Non-pigmented ciliary epithelial cell (primary cell): ENCODE measurements around the gene NFATC2.
"Not testable (repeated sequence)": the region's sequence is repeated elsewhere in the genome, so short reads cannot be mapped to it uniquely, and the experiment has no call there.

Source experiments
- DNase-seq: peaks from one replicate; pipeline ENCODE4 v3.0.0-alpha.2; 2010; ENCODE audit warnings: low read depth

NFATC2 gene

DNA sequence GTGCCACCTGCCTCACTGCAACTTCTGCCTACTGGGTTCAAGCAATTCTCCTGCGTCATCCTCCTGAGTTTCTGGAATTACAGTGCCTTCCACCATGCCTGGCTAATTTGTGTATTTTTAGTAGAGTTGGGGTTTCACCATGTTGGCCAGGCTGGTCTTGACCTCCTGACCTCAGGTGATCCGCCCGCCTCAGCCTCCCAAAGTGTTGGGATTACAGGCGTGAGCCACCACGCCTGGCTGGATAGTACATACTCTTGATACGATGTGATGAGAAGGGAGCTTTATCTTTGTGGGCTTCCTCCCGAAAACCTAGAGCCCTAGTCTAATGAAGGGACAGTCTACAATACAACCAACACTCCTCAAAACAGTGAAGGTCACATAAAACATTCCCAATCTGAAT lies 2.4 kb downstream of the NFATC2 start:
- not testable (repeated sequence) for DNase-seq

DNA sequence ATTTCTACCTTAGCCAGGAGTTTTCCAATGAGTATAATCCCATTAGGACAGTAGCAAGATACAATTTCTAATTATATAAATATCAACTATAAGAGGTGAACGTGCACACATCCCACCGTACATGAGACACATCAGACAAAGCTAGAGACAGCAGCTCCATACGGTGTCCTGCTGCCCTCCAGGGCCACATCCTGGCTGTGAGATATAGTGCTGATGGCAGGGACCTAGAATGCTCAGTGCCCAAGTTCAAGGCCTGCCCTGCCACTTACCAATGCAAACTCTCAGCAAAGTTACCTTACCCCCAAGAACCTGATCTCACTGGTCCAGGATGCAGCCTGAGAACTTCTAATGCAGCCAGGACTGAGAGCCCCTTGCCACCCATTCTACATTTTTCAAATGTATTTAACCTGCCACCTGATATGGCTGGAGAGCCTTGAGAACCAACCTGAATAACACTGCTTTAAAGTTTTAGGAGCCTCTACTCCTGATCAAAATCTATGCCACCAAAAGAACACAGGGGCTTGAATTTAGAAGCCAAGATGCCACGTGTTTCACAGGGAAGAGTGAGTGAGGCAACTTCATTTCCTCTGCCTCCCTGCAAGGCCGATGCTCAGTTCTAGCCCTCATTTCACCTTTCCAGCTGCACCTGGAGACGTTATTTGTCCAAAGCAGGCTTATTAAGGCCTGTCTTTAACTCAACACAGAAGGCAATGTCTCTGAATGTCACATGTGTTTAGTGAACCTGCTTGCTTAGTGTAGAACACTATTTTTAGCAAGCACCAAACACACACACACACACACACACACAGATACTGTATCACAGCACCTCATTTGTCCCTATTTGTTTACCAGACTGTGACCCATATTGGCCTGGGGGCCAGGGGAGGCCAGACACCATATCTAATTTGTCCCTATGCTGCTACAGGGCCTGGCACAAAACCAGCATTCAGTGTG lies 6.1 kb downstream of the NFATC2 start:
- no peak for DNase-seq

DNA sequence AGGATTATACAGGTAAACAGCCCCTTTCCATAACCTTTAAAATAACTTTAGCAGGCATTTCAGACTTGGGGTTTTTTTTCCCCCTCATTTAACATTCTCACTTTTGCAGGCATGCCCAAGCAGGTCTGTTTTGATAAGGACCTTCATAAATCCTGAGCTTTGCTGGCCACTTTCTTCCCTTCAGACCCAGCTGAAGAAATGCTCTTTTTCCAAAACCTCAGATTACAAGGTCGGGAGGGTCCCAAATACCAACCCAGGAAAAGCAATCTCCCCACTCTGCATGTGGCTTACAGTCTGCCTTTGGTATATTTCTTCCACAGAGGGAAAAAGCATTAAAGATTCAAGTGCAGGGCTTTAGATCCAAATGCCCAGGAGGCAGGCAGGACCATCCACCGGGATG lies 6.8 kb downstream of the NFATC2 start:
- no peak for DNase-seq

DNA sequence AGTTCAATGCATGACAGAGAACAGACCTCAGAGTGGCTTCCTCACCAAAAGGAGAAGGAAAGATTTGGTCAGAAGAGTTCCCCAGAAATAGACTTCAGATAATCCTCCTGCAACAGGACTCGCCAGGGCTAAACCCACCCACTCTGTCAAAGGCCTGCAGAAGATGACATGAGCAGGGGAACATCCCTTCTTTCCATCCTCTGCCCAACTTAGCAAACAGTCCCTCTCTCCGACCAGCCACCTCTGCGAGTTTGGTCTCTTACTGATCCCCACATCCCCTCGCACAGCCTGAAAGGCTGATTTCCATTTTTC lies 7.5 kb downstream of the NFATC2 start:
- DNase-seq: no peak

DNA sequence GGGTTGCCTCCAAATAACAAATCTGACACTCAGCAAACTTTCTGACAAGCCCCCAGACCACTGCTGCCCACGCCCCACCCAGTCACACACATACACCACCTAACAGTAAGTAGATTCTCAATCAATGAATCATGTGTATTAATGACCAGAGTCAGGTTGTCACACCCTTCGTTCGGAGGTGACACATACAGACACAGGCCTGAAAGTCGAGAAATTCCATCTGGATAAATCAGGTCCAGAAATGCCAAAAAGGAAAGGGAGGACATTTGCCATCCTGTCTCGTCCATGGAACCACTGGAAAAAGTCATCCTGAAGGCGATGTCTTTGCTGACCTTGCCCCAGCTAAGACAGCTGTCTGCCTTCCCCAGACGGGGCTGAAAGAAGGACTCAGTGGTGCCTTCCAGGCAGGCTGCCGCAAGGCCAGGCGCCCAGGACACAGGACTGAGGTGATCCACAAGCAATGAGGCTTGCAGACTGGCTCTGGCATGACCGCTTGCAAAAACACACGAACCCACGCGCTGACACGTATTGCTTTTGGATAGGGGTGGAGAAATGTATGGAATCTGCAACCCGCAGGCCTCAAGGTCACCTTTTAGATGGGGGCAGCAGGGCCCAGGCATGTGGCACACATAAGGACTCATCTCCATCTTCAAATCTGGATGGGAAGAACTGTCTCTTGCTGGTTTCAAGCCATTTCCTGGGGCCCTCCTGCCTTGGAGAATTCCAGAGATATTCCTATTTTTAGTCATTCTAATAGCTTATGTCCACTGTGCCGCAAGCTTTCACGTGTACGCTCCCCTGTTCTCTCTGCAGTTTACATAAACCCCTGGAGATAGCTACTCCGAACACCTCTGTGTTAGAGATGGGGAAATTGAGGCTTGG lies 9.0 kb downstream of the NFATC2 start:
- DNase-seq: no peak

DNA sequence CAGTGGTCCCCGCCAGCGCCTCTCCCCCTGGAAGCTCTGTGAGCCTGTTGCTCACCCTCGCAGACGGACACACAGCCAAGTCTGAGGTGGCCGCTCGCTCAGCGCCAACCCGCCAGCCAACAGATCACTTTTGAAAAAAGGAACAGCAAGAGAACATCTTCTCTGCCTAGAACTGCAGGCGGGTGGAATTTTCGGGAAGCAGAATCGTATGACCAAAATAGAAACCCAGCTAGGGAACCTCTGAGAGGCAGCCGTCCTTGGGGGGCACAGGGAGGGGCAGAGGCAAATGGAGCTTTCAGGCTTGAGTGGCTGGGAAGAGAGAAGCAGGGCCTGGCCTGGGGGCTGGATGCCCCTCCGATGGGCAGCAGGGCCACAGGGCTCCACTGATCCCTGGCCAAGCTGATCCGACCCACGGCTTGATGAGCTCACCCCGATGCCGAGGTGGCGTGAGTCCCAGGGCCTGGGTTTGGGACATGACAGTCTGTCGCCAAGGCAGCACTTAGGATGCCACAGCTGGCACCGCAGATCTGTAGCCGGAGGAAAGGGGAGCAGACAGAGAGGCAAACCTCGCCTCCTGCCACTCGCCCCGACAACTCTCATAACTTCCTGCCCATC lies 9.8 kb downstream of the NFATC2 start:
- DNase-seq: no peak

DNA sequence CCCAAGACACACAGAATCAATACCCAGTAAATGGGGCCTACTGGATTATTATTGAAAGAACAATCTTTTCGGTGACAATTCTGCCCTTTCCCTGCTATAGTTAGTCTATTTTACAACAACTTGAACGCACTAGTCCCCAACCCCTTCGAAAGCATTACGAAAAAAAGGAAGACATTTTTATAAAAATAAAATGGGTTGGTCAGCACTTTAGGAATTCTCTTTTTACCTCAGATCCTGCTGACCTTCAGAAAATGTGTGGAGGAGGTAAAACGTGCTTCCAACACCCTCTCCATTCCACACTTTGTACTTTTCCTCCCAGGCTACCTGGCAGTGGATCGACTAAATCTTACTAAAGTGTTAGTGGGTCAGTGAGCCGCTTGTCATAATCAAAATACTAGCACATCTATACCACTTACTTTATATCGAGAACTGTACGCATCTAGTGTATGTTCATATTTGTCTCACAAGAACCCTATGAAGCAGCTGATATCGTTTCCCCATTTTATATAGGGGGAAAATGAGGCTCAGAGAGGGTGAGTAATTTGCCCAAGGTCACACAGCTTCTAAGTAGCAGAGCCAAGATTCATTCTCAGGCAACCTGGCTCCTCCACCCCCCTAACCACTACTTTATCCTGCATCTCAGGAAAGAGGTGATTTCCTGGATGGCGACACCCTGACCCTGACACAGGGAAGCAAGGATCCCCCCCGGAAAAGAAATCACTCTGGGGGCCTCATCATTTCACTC lies 10.6 kb downstream of the NFATC2 start:
- DNase-seq: no peak

DNA sequence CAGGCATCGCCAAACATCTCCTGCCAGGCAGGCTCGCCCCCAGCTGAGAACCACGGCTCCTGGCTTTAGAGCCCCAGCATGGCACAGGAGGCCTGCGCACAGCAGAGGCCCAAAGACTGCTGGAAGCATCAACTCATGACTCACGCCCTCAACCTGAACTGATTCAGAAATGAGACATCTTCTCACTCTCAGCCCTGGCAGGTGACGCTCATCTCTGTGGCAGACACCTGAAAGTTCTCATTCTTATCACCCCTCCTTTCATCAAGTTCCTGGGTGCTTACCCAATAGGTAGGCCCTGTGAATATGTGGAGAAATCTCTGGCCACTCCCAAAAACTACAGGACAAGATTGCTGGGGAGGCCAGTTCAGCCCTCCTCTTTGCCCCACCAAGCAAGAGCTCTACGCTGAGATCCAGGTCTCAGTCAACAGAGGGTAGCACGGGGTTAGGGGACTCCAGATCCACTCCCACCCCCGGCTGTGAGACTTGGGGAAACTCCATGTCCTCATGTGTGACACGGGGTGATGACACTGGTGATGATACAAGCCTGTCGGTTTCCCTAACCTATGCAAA lies 11.3 kb downstream of the NFATC2 start:
- DNase-seq: no peak

DNA sequence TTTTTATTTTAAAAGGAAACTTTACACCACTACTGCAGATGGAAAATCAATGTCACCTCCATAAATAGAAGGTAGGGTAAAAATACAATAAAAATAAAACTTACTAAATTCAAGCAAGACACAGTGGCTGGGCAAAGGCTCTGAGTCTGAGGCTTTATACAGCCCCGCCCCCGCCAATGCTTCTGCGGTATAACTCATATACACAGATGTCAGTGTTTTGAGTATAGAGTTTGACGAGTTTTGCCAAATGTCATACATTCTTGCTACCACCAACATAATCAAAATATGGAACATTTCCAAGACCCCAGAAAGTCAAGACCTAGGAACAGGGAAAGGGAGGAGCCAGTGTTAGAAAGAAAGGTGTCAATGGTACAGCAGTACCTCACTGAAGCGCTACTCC lies 12.8 kb downstream of the NFATC2 start:
- DNase-seq: no peak

DNA sequence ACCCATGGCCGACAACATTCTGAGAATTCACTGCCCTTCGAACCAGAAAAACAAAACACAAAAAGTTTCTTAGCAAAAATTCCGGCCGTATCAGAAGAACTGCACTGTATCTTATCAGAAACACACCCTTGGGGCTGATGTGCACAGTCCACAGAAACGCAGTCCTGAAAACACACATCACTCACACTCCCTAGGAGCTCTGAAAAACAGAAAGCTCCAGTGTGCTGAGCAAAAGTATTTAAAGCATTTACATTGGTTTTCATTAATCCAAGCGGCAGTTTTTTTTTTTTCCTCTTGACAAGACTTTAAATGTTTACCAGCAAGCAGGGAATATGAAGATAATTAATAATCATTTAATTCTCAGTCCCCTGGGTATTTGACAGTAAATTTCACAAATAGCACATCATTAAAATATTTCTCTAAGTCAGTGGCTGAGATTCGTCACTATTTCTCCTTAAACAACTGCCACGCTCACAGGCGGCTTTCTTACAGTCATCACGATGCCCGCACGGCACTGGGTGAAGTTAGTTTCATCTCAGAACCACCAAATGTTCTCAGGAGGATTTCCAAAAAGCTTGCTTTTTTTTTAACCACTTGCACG lies 13.3 kb downstream of the NFATC2 start:
- no peak for DNase-seq

DNA sequence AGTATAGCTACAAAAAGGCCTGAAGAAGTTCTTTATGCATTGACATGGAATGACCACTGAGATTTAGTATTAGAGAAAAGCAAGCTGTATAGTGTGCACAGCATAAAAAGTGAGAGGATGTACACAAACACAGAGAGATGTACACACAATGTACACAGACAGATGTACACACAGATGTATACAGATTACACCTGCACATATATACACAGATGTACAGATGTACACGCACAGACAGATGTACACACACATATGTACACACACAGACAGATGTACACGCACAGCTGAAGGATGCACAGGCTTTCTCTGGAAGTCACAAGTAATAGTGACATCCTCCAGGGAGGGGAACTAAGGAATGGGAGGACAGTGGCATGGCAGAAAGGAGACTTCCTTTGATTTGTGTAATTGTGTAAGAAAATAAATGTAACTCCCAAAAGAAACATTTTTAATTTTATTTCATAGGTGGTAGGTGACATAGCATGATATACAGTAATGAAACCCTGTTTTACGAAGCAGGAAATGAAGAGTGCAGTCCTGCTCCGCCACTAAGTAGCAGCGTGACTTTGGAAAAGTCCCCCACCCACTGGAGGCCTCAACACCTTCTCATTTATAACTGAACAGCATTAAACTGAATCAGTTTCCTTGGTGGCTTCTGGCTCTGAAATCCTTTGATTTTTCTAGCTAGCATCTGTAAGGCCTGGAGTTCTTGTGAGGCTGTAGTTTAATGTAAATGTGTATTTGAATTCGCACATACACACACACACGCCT lies 14.1 kb downstream of the NFATC2 start:
- no peak for DNase-seq

DNA sequence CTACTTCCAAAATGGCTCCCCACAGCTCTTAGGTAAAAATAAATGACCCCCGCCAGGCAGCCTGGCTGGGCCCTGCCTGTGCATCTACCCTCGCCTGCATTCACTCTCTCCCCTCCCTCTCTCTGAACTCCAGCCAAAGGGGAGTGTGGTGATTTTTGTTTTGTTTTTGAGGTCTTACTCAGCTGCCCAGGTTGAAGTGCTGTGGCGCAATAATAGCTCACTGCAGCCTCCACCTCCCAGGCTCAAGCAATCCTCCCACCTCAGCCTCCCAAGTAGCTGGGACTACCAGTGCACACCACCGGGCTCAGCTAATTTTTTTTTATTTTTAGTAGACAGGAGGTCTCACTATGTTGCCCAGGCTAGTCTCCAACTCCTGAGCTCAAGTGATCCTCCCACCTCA lies 15.8 kb downstream of the NFATC2 start:
- no peak for DNase-seq

DNA sequence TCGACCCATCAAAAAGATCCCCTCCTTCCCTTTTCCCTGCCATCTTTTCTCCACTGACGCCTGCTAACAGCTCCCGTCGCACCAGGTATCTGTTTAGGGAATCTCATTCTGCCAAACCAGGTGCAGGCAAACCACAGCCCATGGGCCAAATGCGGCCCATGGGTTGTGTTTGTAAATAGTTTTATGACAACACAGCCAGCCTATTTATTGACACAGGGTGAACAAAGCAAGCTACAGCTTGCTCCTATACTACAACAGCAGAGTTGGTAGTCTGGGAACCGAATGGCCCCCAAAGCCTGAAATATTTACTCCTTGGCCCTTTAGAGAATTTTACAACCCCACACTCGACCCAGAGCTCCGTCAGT lies 16.4 kb downstream of the NFATC2 start:
- no peak for DNase-seq

DNA sequence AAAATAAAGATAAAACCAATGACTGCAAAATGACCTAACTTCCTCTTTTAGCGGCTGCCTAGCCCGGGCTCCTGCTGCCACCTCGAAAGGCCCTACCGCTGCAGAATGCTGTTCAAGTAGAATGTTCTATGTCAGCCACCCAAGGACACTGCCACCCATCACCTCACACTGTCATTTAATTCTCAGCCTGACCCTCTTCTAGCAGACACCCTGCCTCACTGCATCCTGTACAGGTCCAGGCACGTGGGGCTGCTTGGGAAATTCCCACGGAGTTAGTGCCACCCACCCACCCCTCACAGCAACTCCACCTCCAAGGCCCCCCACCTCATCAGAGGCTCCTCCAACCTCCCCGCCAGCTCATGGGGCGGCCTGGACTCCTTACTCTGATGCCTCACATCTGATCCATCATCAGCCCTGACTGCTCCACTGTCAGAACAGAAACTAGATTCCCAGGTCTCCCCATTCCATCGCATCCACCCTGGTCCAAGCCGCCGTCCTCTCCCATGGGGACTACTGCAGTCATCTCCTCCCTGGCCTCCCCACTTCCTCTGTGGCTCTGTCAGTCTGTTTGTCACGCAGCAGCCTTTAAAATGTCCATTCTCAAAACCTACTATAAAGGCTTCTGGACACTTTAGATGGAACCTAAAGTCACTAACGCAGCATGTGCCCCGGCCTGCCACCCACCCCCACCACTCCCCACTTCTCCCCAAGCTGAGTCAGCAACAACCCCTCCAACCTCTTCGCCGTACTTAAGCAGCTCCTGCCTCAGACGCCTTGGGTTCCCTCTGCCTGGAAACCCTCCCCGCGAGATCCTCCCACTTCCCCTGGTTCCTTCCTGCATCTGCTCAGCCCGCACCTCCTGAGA lies 17.0 kb downstream of the NFATC2 start:
- no peak for DNase-seq

DNA sequence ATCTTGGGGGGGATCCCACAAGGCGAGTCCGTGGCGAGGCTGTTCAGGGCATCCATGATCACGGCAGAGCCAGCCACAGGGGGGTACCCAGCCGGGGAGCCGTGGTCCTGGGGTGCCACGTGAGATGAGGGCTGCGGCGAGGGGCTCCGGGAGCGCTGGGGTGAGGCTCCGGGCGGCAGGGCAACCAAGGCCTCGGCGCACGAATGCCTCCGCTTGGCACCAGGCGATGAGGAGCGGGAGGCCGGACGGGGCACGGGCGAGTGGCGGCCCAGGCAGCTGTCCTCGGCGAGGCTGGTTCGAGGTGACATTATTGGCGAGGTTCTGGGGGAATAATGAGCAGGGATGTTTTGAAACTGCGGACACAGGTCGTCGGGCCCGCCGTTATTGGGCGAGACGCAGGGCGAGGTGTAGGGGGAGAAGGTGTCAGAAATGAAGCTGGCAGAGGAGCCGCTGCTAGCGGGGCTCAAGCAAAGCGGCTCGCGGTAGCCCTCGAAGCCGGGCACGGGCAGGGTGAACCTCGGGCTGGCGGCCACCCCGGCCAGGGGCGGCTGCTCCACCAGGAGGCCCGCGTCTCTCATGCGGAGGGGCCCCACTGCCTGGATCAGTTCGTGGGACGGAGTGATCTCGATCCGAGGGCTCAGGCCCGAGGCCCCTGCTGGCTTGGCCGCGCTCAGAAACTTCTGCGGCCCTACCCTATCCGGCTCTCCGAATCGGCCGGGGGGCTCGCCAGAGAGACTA lies 19.1 kb downstream of the NFATC2 start:
- DNase-seq: no peak

DNA sequence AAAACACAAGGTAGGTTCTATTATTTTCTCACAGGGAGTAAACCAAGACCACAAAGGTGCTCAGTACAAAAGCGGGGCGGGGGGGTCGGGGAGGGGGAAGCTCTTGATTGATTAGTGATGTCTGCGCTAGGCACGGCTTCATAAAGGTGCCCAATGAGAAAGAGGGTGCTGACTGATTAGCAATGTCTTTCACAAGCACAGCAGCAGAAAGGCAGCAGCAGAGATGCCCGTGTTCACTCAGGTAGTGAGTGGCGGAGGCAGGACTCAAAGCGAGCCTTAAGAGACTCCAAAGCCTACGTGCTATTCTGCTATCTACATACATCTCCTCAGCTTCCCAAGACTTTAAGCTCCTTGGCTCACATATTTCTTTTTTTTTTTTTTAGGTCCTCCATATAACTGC lies 20.3 kb downstream of the NFATC2 start:
- no peak for DNase-seq

DNA sequence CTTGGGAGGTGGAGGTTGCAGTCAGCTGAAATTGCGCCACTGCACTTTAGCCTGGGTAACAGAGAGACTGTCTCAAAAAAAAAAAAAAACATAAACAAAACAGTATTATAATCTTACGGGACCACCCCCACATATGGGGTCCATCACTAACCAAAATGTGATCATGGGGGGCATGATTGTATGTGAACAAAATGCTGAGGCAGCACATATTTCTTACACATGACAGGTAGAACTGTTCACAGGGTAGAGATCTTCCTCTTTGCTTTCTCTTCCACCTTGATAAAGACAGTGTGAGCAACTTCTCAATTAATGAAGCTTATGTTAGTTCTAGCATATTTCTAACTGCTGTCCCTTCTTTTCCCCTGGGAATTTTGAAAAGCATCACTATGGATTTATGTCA lies 24.7 kb downstream of the NFATC2 start:
- no peak for DNase-seq

DNA sequence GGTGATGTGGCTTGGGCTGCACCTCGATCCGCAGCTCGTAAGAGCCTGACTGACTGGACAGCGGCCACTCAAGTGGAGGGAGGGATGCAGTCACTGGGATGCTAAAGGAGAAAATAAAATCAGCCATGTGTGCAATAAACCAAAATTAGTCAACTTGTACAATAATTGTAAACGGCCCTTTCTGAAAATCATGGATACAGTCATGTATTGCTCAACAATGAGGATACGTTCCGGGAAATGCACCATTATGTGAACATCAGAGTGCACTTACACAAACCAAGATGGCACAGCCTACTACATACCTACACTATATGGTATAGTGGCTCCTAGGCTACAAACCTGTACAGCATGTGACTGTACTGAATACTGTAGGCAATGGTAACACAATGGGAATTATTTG lies 25.7 kb downstream of the NFATC2 start:
- no peak for DNase-seq

DNA sequence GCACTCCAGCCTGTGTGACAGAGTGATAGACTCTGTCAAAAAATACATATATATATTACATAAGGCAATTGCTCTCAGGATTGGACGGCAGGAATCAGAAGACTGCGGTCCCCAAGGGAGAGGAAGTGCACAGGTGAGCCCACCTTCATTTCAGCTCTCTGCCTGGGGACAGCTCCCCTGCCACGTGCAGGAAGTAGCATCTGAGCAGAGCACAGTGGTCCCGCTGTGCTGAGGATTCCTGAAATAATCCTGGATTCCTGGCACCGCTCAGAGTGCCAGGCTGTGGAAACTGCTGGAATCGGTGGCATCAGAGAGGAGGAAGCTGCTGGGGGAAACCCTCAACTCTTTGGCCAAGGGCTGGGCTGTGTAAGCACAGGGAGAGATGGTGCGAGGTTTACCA lies 27.7 kb downstream of the NFATC2 start:
- no peak for DNase-seq
